HepG2 (cell line): ENCODE data around the gene SYNE3.

Experiments used
- CENPT ChIP-seq: sonication (generic); formaldehyde crosslinking; IDR thresholded peaks from 2 replicates; pipeline ENCODE4 v1.8.0; 2022; ENCODE audit warnings: low read depth, mild to moderate bottlenecking, moderate library complexity, missing genetic modification reagents
- PRDM10 ChIP-seq: sonication (generic); formaldehyde crosslinking; IDR thresholded peaks from 2 replicates; pipeline ENCODE4 v1.4.0; 2020; ENCODE audit warnings: low read depth, missing genetic modification reagents
- RAD21 ChIP-seq: fragments of 450-650 bp; formaldehyde crosslinking; IDR thresholded peaks from 2 replicates; pipeline ENCODE4 v1.5.0; 2020; ENCODE audit warnings: mild to moderate bottlenecking
- TP53 ChIP-seq: sonication (generic); formaldehyde crosslinking; conservative IDR thresholded peaks from 2 replicates; pipeline ENCODE4 v1.4.0; 2020; ENCODE audit warnings: missing genetic modification reagents
- ZFAT ChIP-seq: sonication (generic); formaldehyde crosslinking; conservative IDR thresholded peaks from 2 replicates; pipeline ENCODE4 v1.8.1; 2023; ENCODE audit warnings: missing genetic modification reagents, inconsistent platforms
- ZNF577 ChIP-seq: sonication (generic); formaldehyde crosslinking; IDR thresholded peaks from 2 replicates; pipeline ENCODE4 v1.4.0; 2020; ENCODE audit warnings: mild to moderate bottlenecking, low read depth, missing genetic modification reagents, borderline replicate concordance
- TF ChIP-seq, protein P1 (sequence below): sonication (generic); formaldehyde crosslinking; IDR thresholded peaks from 2 replicates; pipeline ENCODE4 v1.9.0; 2021; ENCODE audit warnings: missing genetic modification reagents, mild to moderate bottlenecking, borderline replicate concordance

GRCh38 chr14:95484296-95484695, 32.2 kb downstream of the SYNE3 start:
- TF ChIP-seq PRDM10 (CRISPR knock-in tag) (no peak), RAD21 (CRISPR knock-in tag) (no peak), ZFAT (no peak), ZNF577 (CRISPR knock-in tag) (no peak), CENPT (CRISPR knock-in tag) (no peak), TP53 (CRISPR knock-in tag) (no peak)
- TF ChIP-seq, protein P1, sequence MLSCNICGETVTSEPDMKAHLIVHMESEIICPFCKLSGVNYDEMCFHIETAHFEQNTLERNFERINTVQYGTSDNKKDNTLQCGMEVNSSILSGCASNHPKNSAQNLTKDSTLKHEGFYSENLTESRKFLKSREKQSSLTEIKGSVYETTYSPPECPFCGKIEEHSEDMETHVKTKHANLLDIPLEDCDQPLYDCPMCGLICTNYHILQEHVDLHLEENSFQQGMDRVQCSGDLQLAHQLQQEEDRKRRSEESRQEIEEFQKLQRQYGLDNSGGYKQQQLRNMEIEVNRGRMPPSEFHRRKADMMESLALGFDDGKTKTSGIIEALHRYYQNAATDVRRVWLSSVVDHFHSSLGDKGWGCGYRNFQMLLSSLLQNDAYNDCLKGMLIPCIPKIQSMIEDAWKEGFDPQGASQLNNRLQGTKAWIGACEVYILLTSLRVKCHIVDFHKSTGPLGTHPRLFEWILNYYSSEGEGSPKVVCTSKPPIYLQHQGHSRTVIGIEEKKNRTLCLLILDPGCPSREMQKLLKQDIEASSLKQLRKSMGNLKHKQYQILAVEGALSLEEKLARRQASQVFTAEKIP (CRISPR knock-in tag) = no peak
